Measurements from ENCODE around the gene PAPSS1.

DNA sequence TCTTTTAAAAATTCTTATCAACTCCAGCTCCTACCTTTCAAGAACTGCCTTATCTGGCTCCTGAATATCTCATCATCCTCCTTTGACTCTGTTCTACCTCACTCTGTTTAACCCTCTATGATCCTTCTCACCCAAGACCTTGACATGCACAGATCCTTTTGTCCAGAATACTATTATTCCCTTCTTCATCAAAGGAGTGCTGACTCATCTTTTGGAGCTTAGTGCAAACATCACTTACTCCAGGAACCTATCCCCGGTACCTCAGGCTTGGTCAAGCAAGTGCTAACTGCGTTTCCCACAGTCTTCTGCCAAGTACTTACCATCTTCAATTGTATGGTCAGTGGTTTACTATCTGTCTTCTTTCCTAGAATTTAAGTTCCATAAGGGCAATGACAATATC, 96.0 kb downstream of the PAPSS1 start:
- TF ChIP-seq, protein P1, sequence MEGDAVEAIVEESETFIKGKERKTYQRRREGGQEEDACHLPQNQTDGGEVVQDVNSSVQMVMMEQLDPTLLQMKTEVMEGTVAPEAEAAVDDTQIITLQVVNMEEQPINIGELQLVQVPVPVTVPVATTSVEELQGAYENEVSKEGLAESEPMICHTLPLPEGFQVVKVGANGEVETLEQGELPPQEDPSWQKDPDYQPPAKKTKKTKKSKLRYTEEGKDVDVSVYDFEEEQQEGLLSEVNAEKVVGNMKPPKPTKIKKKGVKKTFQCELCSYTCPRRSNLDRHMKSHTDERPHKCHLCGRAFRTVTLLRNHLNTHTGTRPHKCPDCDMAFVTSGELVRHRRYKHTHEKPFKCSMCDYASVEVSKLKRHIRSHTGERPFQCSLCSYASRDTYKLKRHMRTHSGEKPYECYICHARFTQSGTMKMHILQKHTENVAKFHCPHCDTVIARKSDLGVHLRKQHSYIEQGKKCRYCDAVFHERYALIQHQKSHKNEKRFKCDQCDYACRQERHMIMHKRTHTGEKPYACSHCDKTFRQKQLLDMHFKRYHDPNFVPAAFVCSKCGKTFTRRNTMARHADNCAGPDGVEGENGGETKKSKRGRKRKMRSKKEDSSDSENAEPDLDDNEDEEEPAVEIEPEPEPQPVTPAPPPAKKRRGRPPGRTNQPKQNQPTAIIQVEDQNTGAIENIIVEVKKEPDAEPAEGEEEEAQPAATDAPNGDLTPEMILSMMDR (IDR thresholded peaks at IDR 0.05) = no peak
- TF ChIP-seq POLR2A (IDR thresholded peaks at IDR 0.05) = no peak
